ENCODE measurements around the gene ATP13A1. TPM values are rescaled to one million over a fixed set of nuclear protein-coding genes. Genes with fewer than 3 reads are reported as not detected.

Gene ATP13A1
- total RNA-seq, 4 donors from 2014 or later: 223 to 465 (median 285) TPM

DNA sequence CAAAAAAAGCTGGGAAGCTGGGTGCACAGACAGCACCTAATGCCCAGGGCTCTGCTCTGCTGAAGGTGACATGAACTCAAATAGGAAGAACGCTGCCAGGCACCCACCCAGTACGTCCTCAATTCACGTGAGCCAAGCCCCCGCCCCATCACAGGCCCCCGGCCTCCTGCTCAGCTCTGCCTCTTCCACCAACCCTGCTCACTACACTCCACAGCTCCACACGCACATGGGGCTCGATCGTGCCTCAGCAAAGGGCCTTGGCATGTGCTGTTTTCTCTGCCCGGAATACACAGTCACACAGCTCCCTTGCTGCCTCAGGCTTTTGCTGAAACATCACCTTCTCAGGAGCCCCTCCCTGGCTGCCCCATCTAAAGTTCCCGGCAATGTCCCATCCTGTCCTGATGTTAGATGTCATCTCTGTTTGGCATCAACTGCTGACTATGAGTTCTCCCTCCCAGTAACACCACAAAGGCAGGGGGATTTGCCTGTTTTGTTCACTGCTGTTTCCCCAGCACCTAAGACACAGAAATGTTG is 2.3 kb downstream of the ATP13A1 start:
- TF ChIP-seq, protein P1, sequence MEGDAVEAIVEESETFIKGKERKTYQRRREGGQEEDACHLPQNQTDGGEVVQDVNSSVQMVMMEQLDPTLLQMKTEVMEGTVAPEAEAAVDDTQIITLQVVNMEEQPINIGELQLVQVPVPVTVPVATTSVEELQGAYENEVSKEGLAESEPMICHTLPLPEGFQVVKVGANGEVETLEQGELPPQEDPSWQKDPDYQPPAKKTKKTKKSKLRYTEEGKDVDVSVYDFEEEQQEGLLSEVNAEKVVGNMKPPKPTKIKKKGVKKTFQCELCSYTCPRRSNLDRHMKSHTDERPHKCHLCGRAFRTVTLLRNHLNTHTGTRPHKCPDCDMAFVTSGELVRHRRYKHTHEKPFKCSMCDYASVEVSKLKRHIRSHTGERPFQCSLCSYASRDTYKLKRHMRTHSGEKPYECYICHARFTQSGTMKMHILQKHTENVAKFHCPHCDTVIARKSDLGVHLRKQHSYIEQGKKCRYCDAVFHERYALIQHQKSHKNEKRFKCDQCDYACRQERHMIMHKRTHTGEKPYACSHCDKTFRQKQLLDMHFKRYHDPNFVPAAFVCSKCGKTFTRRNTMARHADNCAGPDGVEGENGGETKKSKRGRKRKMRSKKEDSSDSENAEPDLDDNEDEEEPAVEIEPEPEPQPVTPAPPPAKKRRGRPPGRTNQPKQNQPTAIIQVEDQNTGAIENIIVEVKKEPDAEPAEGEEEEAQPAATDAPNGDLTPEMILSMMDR (IDR thresholded peaks at IDR 0.05): no peak
- TF ChIP-seq POLR2A (IDR thresholded peaks at IDR 0.05): no peak
- Histone ChIP-seq H3K9me3 (no peaks in the 10 kb centered on the region), H3K27ac (peak overlapping the region in 3 of 4 donors; percentile 19 to 96 (median 95)), H3K36me3 (peaks cover 0 to 43% (median 0%) of the 10 kb centered on the region in 3 donors), H3K4me1 (peaks cover 0 to 22% (median 8%) of the 10 kb centered on the region in 4 donors), H3K27me3 (no peaks in the 10 kb centered on the region), H3K4me3 (peak overlapping the region in 1 of 4 donors; percentile 13)
- no peak for DNase-seq

DNA sequence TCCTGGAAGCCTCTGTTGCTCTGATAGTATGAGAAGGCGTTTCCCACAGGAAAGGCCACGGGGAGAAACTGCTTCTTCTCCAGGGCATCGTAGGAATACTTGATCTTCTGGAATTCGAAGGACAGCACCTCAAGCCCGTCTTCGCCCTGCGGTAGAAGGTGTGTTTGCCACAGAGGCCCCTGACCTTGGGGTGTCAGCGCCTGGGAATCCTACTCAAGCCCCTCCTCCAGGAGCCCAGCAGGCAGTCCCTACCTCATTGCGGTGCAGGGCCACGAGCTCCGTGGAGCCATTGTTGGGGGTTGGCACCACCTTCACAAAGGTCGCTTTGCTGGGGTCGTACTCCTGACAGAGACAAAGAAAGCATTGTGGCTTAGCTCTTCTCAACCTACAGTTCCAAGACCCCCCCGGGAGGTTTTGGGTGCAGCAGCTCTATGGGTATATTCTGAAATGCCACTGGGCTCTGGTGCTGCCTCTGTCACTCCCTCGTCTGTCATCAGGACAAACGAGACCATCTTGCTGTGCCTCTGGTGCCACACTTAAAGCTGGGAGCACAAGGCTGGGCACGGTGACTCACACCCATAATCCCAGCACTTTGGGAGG is 3.7 kb downstream of the ATP13A1 start:
- Histone ChIP-seq H3K4me3 (no peak overlapping the region), H3K36me3 (peaks cover 0 to 58% (median 0%) of the 10 kb centered on the region in 3 donors), H3K27ac (no peak overlapping the region), H3K27me3 (no peaks in the 10 kb centered on the region), H3K9me3 (no peaks in the 10 kb centered on the region), H3K4me1 (peaks cover 0 to 22% (median 8%) of the 10 kb centered on the region in 4 donors)
- no peak for DNase-seq
- TF ChIP-seq POLR2A (IDR thresholded peaks at IDR 0.05): no peak
- TF ChIP-seq, protein P1 (IDR thresholded peaks at IDR 0.05): no peak

DNA sequence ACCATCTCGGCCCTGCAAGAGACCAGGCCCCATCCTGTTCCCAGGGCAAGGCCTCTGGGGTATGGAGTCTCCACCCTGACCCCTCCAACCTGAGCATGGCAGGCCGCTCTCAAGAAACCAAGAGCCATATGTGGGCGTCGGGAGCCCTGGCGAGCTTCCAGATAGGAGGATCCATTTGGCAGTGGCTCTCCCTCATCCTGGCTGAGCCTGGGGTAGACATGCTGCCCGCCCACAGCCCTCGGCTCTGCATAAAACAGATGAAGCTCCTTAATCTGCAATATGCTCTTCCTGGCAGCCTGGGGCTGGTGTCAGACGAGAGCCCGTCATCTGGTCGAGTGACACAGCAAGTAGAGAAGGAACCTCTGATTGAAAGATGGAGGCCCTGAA is 6.1 kb downstream of the ATP13A1 start:
- Histone ChIP-seq H3K4me1 (peaks cover 0 to 15% (median 5%) of the 10 kb centered on the region in 4 donors), H3K4me3 (no peak overlapping the region), H3K27ac (no peak overlapping the region), H3K9me3 (no peaks in the 10 kb centered on the region), H3K36me3 (peaks cover 0 to 81% (median 0%) of the 10 kb centered on the region in 3 donors), H3K27me3 (no peaks in the 10 kb centered on the region)
- TF ChIP-seq, protein P1 (IDR thresholded peaks at IDR 0.05): no peak
- no peak for TF ChIP-seq POLR2A (IDR thresholded peaks at IDR 0.05)
- DNase-seq: no peak

DNA sequence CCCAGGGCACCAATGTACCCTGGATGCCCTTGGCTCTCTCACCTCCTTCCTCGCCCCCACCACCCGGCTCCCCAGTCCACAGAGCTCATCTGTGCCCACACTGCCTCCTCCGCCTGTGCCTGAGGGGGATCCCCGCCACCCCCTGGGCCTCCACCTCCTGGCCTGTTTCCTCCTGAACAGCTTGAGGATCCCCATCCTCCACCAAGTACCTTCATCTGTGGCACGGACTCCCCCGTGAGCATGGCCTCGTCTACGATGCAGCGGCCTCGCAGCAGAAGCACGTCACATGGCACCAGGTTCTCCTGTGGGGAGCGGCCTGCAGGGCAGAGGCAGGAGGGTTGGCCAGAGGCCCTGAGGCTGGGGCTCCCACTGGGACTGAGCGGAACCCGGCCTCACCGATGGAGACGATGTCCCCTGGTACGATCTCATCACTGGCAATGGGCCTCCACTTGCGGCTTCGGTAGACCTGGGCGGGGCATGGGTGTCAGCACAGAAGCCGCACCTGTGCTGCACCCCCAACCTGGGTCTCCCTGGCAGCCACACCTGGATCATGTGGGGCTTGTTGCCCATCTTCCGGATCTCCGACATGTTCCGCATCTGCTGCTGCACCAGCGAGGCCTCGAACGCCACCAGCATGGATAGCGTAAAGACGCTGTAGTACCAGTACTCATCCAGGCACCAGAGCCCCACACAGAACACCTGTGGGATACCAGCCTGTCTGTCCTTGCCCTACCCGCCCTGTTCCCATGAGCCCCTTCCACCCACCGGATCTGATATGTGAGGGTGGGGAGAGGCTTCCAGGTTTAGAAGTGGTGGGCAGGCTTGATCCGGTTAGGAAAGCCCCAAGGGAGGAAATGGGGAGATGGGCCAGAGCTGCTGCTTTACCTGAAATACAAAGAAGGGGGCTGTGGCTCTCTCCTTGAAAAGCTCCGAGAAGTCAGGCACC is 6.8 kb downstream of the ATP13A1 start:
- Histone ChIP-seq H3K27ac (no peak overlapping the region), H3K36me3 (peaks cover 0 to 88% (median 0%) of the 10 kb centered on the region in 3 donors), H3K4me1 (peaks cover 0 to 9% (median 3%) of the 10 kb centered on the region in 4 donors), H3K27me3 (no peaks in the 10 kb centered on the region), H3K4me3 (no peak overlapping the region), H3K9me3 (no peaks in the 10 kb centered on the region)
- TF ChIP-seq, protein P1 (IDR thresholded peaks at IDR 0.05): no peak
- TF ChIP-seq POLR2A (IDR thresholded peaks at IDR 0.05): no peak
- DNase-seq: no peak

DNA sequence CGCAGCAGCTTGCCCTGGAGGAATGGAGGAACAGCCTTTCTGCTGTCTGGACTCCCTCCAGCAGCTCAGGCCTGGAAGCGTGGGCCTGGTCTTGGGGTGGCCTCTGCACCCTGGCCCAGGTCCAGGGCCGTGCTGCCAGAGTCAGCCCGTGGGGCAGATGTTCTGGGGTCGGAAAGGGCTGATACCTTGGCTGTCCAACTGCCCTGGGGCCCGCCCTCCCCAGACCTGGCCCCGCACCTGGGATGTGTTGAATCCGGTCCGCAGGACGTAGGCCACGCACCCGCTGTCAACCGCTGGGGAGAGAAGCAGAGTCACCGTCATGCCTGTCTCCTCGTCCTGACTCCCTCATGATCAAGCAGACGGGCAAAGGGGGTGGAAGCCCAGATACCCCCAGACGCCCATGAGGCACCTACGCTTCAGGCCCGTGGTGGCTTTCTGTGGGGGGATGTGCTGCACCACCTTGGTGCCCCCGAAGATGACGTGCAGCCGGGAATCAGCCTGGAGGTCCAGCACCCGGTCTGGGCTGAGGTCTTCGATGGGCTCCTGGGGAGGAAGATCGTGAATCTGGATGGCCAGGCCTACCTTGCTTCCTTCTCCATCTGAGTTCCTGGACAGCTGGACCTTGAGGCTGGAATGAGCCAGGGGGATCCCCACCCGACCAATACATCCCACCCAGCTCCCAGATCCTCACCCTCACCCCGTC is 7.7 kb downstream of the ATP13A1 start:
- Histone ChIP-seq H3K27me3 (no peaks in the 10 kb centered on the region), H3K36me3 (peaks cover 0 to 97% (median 0%) of the 10 kb centered on the region in 3 donors), H3K27ac (no peak overlapping the region), H3K9me3 (no peaks in the 10 kb centered on the region), H3K4me3 (no peak overlapping the region), H3K4me1 (peaks cover 0 to 1% (median 0%) of the 10 kb centered on the region in 4 donors)
- TF ChIP-seq, protein P1 (IDR thresholded peaks at IDR 0.05): no peak
- TF ChIP-seq POLR2A (IDR thresholded peaks at IDR 0.05): no peak
- DNase-seq: no peak

All from Peyer's patch (tissue), 4 donors.